HEK293 (cell line): ENCODE results near the gene TMEM8B.

Source experiments
- CTCF ChIA-PET: fragments of 350-600 bp; formaldehyde crosslinking; extraction: SDS; loops from one replicate; lab custom pipeline; 2021; ENCODE audit warnings: antibody characterized with exemption; lab: Yijun Ruan, JAX
- POLR2A ChIA-PET: fragments of 300-600 bp; formaldehyde crosslinking; extraction: SDS; loops from one replicate; lab custom pipeline; 2020; ENCODE audit warnings: antibody characterized with exemption, inconsistent platforms; lab: Yijun Ruan, JAX
- H3K27ac ChIP-seq: fragments of 200-500 bp; sonication (Bioruptor generic); 2 replicates; pipeline ENCODE4 v1.5.1; 2014; ENCODE audit warnings: low read depth, low read length, control low read depth, inconsistent platforms; ENCODE audit errors: extremely low read depth
- H3K36me3 ChIP-seq, 2 experiments: fragments of 200-500 bp in 1 of 2; sonication (Bioruptor generic) in 1 of 2; 1 replicate in 1 of 2; 2 replicates in 1 of 2; pipeline ENCODE4 v1.5.1; 2014 to 2017; ENCODE audit warnings: inconsistent platforms in 2 of 2, low read length in 2 of 2; ENCODE audit not compliant: control insufficient read depth in 2 of 2, insufficient read depth in 1 of 2
- H3K4me1 ChIP-seq: fragments of 200-500 bp; sonication (Bioruptor generic); 2 replicates; pipeline ENCODE4 v1.5.1; 2014; ENCODE audit warnings: mild to moderate bottlenecking, low read length, inconsistent platforms; ENCODE audit not compliant: control insufficient read depth, insufficient read depth
- H3K4me3 ChIP-seq: 2 replicates; pipeline ENCODE4 v1.5.1; 2011; ENCODE audit warnings: low read depth, mild to moderate bottlenecking, control low read depth, low read length, moderate library complexity
- H3K9me3 ChIP-seq: fragments of 200-500 bp; sonication (Bioruptor generic); 2 replicates; pipeline ENCODE4 v1.5.1; 2014; ENCODE audit warnings: low read depth, low read length, inconsistent platforms; ENCODE audit not compliant: control insufficient read depth, insufficient read depth
- KLF16 ChIP-seq: fragments of 450-650 bp; formaldehyde crosslinking; IDR thresholded peaks from 2 replicates; pipeline ENCODE4 v1.5.1; 2017; ENCODE audit warnings: missing biosample characterization, missing genetic modification characterization
- MYNN ChIP-seq: fragments of 450-650 bp; formaldehyde crosslinking; IDR thresholded peaks from 2 replicates; pipeline ENCODE4 v1.5.1; 2016; ENCODE audit warnings: missing biosample characterization, missing genetic modification characterization, borderline replicate concordance
- PRDM2 ChIP-seq: fragments of 450-650 bp; formaldehyde crosslinking; IDR thresholded peaks from 2 replicates; pipeline ENCODE4 v1.5.1; 2016; ENCODE audit warnings: missing biosample characterization, missing genetic modification characterization, borderline replicate concordance
- SP3 ChIP-seq: fragments of 450-650 bp; formaldehyde crosslinking; IDR thresholded peaks from 2 replicates; pipeline ENCODE4 v1.5.1; 2016; ENCODE audit warnings: missing biosample characterization, missing genetic modification characterization
- SP7 ChIP-seq: fragments of 450-650 bp; formaldehyde crosslinking; IDR thresholded peaks from 2 replicates; pipeline ENCODE4 v1.5.1; 2016; ENCODE audit warnings: missing biosample characterization, missing genetic modification characterization
- YY1 ChIP-seq: fragments of 450-650 bp; formaldehyde crosslinking; IDR thresholded peaks from 2 replicates; pipeline ENCODE4 v1.5.1; 2018; ENCODE audit warnings: missing biosample characterization, missing genetic modification characterization
- ZBTB20 ChIP-seq: fragments of 450-650 bp; formaldehyde crosslinking; IDR thresholded peaks from 2 replicates; pipeline ENCODE4 v1.5.1; 2016; ENCODE audit warnings: missing biosample characterization, missing genetic modification characterization
- ZNF146 ChIP-seq: fragments of 450-650 bp; formaldehyde crosslinking; IDR thresholded peaks from 2 replicates; pipeline ENCODE4 v1.5.1; 2016; ENCODE audit warnings: missing biosample characterization, missing genetic modification characterization
- ZNF174 ChIP-seq: fragments of 450-650 bp; formaldehyde crosslinking; IDR thresholded peaks from 2 replicates; pipeline ENCODE4 v1.5.0; 2017; ENCODE audit warnings: missing biosample characterization, mild to moderate bottlenecking, missing genetic modification characterization
- ZNF324 ChIP-seq: fragments of 450-650 bp; formaldehyde crosslinking; IDR thresholded peaks from 2 replicates; pipeline ENCODE4 v1.5.1; 2016; ENCODE audit warnings: missing biosample characterization, missing genetic modification characterization
- ZNF416 ChIP-seq: fragments of 450-650 bp; formaldehyde crosslinking; IDR thresholded peaks from 2 replicates; pipeline ENCODE4 v1.5.1; 2016; ENCODE audit warnings: missing biosample characterization, missing genetic modification characterization
- ZNF488 ChIP-seq: fragments of 450-650 bp; formaldehyde crosslinking; IDR thresholded peaks from 2 replicates; pipeline ENCODE4 v1.5.1; 2016; ENCODE audit warnings: missing biosample characterization, missing genetic modification characterization
- ZNF521 ChIP-seq: fragments of 450-650 bp; formaldehyde crosslinking; IDR thresholded peaks from 2 replicates; pipeline ENCODE4 v1.5.1; 2017; ENCODE audit warnings: missing biosample characterization, mild to moderate bottlenecking, missing genetic modification characterization
- ZNF571 ChIP-seq: fragments of 450-650 bp; formaldehyde crosslinking; IDR thresholded peaks from 2 replicates; pipeline ENCODE4 v1.5.0; 2017; ENCODE audit warnings: missing biosample characterization, missing genetic modification characterization
- ZNF707 ChIP-seq: fragments of 450-650 bp; formaldehyde crosslinking; IDR thresholded peaks from 2 replicates; pipeline ENCODE4 v1.5.1; 2016; ENCODE audit warnings: missing biosample characterization, missing genetic modification characterization
- ZNF830 ChIP-seq: fragments of 450-650 bp; IDR thresholded peaks from 2 replicates; pipeline ENCODE4 v1.5.0; 2018; ENCODE audit warnings: missing biosample characterization, missing genetic modification characterization, low read depth, mild to moderate bottlenecking, moderate library complexity

Gene TMEM8B

GRCh38 chr9:35781066-35781465, 48.0 kb upstream of the TMEM8B start:
- ChIA-PET CTCF (interaction anchor here (1.5 to 6.3 kb wide), 2 partner anchors 8 to 9 kb away, joined by 11 to 65 read pairs; no protein-coding TSS in a partner anchor), POLR2A (no interaction called here)
- TF ChIP-seq ZNF521 (tag by site-specific recombination), result no peak
- TF ChIP-seq MYNN, result no peak
- no peak for TF ChIP-seq ZNF830
- TF ChIP-seq SP3 (tag by site-specific recombination), result no peak
- TF ChIP-seq ZNF324, result no peak
- TF ChIP-seq PRDM2, result no peak
- TF ChIP-seq ZBTB20 (tag by site-specific recombination), result no peak
- no peak for TF ChIP-seq ZNF707 (tag by site-specific recombination)
- no peak for TF ChIP-seq ZNF174 (tag by site-specific recombination)
- Histone ChIP-seq H3K36me3 (peaks cover 4 to 16% of the 10 kb centered on the region in 2 experiments; a peak in 2 of 3 replicates), H3K4me1 (no peaks in the 10 kb centered on the region), H3K27ac (no peak overlapping the region), H3K4me3 (no peak overlapping the region), H3K9me3 (no peaks in the 10 kb centered on the region)

GRCh38 chr9:35783418-35783817, 45.6 kb upstream of the TMEM8B start:
- TF ChIP-seq ZNF146 (tag by site-specific recombination) (peak; percentile 82), ZNF324 (no peak), YY1 (no peak), KLF16 (tag by site-specific recombination) (no peak), SP7 (no peak), ZNF488 (tag by site-specific recombination) (no peak), ZNF571 (tag by site-specific recombination) (no peak)
- TF ChIP-seq, all 188 proteins: peak for 1
- H3K4me1 ChIP-seq, result no peaks in the 10 kb centered on the region
- H3K9me3 ChIP-seq, result no peaks in the 10 kb centered on the region
- peaks cover 4 to 16% of the 10 kb centered on the region in 2 experiments; a peak in 2 of 3 replicates for H3K36me3 ChIP-seq
- ChIA-PET CTCF (no interaction called here), POLR2A (no interaction called here)
- H3K4me3 ChIP-seq, result no peak overlapping the region
- no peak overlapping the region for H3K27ac ChIP-seq

GRCh38 chr9:35789541-35789940, 39.5 kb upstream of the TMEM8B start:
- Histone ChIP-seq H3K9me3 (no peaks in the 10 kb centered on the region), H3K4me3 (no peak overlapping the region), H3K4me1 (no peaks in the 10 kb centered on the region), H3K36me3 (peaks cover 0 to 13% of the 10 kb centered on the region in 2 experiments; a peak in 2 of 3 replicates), H3K27ac (no peak overlapping the region)
- CTCF ChIA-PET, result interaction anchor here (0.5 to 4.7 kb wide), 47 partner anchors 8 to 696 kb away, joined by 3 to 120 read pairs (median 6); partner anchors contain the start of genes FAM221B, HINT2, HRCT1 and SPAG8
- TF ChIP-seq ZNF416, result no peak
- POLR2A ChIA-PET, result interaction anchor here (1.4 kb wide), 1 partner anchor 25 kb away, joined by 11 read pairs; the partner anchor contains the start of gene HINT2
